ENCODE data around the gene MAP6D1. TPM values are rescaled to one million over a fixed set of nuclear protein-coding genes. Genes with fewer than 3 reads are reported as not detected.

The MAP6D1 gene
- total RNA-seq, 2 experiments from 2014 or later = 0.88 to 1.1 TPM

GRCh38 chr3:183826448-183827250, 1.3 kb upstream of the MAP6D1 start:
- Histone ChIP-seq H3K4me1 (ENCODE audit: insufficient read depth, low read length, poor library complexity, severe bottlenecking) (peaks cover 14% of the 10 kb centered on the region), H3K36me3 (ENCODE audit: insufficient read depth, low read length) (peaks cover 9% of the 10 kb centered on the region; the same call in 1 of the 2 replicates), H3K9me2 (ENCODE audit: insufficient read depth, low read length) (no peaks in the 10 kb centered on the region), H2AFZ (ENCODE audit: low read length) (no peak overlapping the region), H3K27ac (ENCODE audit: low read depth, low read length, poor library complexity, severe bottlenecking) (no peak overlapping the region), H3K4me2 (ENCODE audit: low read length) (no peak overlapping the region), H3K79me2 (ENCODE audit: insufficient read depth, low read depth, low read length) (no peaks in the 10 kb centered on the region), H3K9me3 (ENCODE audit: low read length) (no peaks in the 10 kb centered on the region), H4K20me1 (ENCODE audit: insufficient read depth, low read length) (no peaks in the 10 kb centered on the region), H3K4me3 (ENCODE audit: low read depth, low read length, poor library complexity, severe bottlenecking) (no peak overlapping the region)
- no peak for DNase-seq (ENCODE audit: low spot score)
- ChIA-PET POLR2A (interaction anchor here (0.6 to 1.4 kb wide), 3 partner anchors 10 to 374 kb away, joined by 3 to 7 read pairs (median 4); no protein-coding TSS in a partner anchor), CTCF (ENCODE audit: unreplicated experiment) (interaction anchor here (0.6 to 1.1 kb wide), 3 partner anchors 14 to 58 kb away, joined by 3 to 4 read pairs (median 3); partner anchors contain the start of gene PARL)
- BruUV-seq (replicated peaks) = no TSS peak
- intact Hi-C loops (cut with micrococcal nuclease; ENCODE audit: unreplicated experiment) = no loop called here
- no peak for TF ChIP-seq EZH2phosphoT487 (IDR thresholded peaks at IDR 0.05; ENCODE audit: borderline replicate concordance, low read depth, low read length)
- no peak for TF ChIP-seq CTCF (conservative IDR thresholded peaks at IDR 0.05; ENCODE audit: low read length)

GRCh38 chr3:183824761-183825455, 469 bp downstream of the MAP6D1 start:
- no peak overlapping the region for H3K27ac ChIP-seq (ENCODE audit: low read depth, low read length, poor library complexity, severe bottlenecking)
- H3K79me2 ChIP-seq (ENCODE audit: insufficient read depth, low read depth, low read length) = no peaks in the 10 kb centered on the region
- no peak for DNase-seq (ENCODE audit: low spot score)
- TF ChIP-seq EZH2phosphoT487 (IDR thresholded peaks at IDR 0.05; ENCODE audit: borderline replicate concordance, low read depth, low read length) = no peak
- TF ChIP-seq CTCF (conservative IDR thresholded peaks at IDR 0.05; ENCODE audit: low read length) = no peak
- no TSS peak for BruUV-seq (replicated peaks)
- ChIA-PET POLR2A (no interaction called here), CTCF (ENCODE audit: unreplicated experiment) (no interaction called here)
- H3K36me3 ChIP-seq (ENCODE audit: insufficient read depth, low read length) = no peaks in the 10 kb centered on the region
- H2AFZ ChIP-seq (ENCODE audit: low read length) = no peak overlapping the region; the same call in 1 of the 2 replicates
- H3K4me3 ChIP-seq (ENCODE audit: low read depth, low read length, poor library complexity, severe bottlenecking) = peak overlapping the region; percentile 66
- H3K4me2 ChIP-seq (ENCODE audit: low read length) = peak overlapping the region; percentile 56
- intact Hi-C loops (cut with micrococcal nuclease; ENCODE audit: unreplicated experiment) = loop anchor here (1.0 kb wide), 1 partner anchor 59 kb away; the partner anchor contains the start of gene PARL
- no peaks in the 10 kb centered on the region for H3K9me3 ChIP-seq (ENCODE audit: low read length)
- no peaks in the 10 kb centered on the region for H4K20me1 ChIP-seq (ENCODE audit: insufficient read depth, low read length)
- no peaks in the 10 kb centered on the region for H3K9me2 ChIP-seq (ENCODE audit: insufficient read depth, low read length)
- H3K4me1 ChIP-seq (ENCODE audit: insufficient read depth, low read length, poor library complexity, severe bottlenecking) = peaks cover 14% of the 10 kb centered on the region
